Stimulated activated CD4-positive, alpha-beta T cell treated with anti-CD3 and anti-CD28 coated beads, Interleukin-12 subunit alpha, Interleukin-12 subunit beta, amount 100 ng/mL, for 48 hours (primary cell): ENCODE results near the gene CRYBB2.
"Not testable (repeated sequence)": the region's sequence is repeated elsewhere in the genome, so short reads cannot be mapped to it uniquely, and the experiment has no call there.

Source experiments
- DNase-seq, 3 donors: peaks; one replicate each; pipeline ENCODE4 v3.0.0-alpha.2; 2020; ENCODE audit warnings: low read depth in 2 of 3, low spot score in 1 of 3

CRYBB2 gene

GRCh38 chr22:25219211-25219689 lies at the start of gene CRYBB2:
CRYBB2 (plus strand) TSS chr22:25219639; CDS start chr22:25221430, 1,791 bp downstream.
- DNase-seq = no peak

- no peak for DNase-seq
Measured at GRCh38 chr22:25170426-25170980, 48.9 kb upstream of the CRYBB2 start.

- peak in 2 of 3 donors; percentile 12 to 25 for DNase-seq
Measured at GRCh38 chr22:25172153-25172552, 47.3 kb upstream of the CRYBB2 start.

DNA sequence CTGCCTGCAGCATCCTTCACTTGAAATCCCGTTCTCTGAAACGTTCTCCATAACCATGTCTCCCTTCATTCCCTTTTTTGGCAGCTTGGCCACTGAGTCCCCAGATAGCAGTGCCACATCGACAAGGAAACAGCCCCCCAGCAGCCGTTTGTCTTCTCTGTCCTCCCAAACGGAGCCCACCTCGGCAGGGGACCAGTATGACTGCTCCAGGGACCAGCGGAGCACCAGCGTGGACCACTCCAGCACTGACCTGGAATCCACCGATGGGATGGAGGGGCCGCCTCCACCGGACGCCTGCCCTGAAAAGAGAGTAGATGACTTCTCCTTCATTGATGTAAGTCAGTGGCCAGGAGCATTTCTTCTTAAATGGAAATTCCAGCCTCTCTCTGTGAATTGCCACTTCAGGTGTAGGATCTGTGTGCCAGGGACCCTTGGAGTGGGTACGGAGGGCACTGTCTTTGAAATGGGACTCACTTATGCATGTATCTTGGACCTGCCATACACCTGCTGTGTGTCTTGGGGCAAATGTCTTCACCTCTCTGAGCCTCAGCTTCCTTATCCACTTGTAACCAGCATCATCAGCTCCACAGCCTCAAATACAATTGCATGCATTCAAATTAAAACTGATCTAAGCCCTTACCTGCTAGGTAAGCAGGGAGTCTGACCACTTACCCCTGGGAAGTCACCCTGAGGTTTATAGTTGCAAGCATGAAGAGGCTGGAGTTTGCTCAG lies 45.1 kb upstream of the CRYBB2 start:
- DNase-seq = no peak

DNA sequence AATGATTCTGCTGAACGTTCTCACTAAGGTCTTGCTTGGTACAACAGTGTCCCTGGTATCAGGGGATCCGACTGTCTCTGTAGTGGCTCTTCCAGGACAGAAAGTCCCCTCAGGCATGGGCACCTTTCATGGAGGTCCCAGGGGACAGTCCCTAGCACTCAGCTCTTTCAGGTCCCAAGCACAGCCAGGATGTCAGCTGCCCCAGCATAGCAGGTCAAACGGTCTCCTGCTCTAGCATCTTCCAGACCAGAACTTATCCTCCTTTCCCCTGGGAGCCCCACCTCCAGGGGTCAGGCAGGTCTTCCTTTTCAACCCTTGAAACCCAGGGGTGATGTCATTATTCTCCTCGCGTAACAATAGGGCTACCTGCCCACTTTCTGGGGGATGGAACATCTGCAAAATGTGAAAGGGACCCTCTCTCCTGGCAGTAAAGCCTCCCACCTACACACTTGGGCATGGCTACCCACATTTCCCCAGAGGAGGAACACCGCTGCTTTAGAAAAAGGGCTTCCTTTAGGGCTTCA lies 44.5 kb upstream of the CRYBB2 start:
- DNase-seq = no peak

GRCh38 chr22:25176175-25176574 lies 43.3 kb upstream of the CRYBB2 start:
- no peak for DNase-seq

DNA sequence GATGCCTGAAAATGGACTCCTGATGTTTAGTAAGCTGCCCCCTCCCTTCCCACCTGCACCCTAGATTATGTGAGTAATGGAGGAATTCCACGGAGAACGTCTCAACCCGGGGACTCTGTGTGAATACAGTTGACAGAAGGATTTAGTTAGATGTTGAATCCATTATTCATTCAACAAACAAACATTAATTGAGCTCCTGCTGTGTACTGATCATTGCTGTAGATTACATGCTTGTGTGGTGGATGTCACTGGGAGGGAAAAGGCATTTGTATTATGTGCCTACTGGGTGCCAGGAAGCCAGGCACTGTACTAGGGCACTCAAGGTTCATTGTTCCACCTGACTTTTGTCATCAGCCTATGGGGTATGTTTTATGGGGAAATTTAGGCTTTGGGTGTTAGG lies 42.6 kb upstream of the CRYBB2 start:
- DNase-seq = no peak

DNA sequence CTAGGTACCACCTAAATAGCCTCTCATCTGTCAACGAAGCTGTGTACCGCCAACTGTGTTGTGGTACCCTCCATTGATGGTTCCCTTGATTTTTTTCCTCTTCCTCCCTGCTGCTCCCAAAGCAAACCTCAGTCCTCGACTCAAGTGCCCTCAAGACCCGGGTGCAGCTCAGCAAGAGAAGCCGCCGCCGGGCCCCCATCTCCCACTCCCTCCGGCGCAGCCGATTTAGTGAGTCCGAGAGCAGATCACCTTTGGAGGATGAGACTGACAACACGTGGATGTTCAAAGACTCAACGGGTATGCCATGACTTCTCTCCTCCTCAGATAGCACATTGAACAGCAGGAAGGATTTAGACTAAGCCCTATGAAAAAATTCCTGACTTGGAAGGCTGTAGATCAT lies 42.2 kb upstream of the CRYBB2 start:
- DNase-seq = no peak

DNA sequence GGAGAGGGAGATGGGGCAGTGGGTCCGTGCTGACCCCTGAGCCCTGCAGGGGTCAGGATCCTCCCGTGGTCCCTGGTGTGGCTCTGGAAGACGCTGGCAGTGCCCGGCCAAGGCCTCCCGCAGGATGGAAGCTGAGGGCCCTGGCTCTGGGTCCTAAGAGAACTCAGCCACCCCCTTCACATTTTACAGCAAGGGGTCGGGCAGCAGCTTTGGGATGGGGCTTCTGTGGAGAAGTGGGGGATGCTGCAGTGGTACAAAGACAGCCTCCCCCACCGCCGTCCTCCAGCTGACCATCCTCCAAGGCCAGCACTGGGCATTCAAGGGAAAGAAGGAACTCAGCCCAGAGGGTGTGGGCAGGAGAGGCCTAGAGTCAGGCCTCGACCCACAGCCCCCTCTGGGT lies 41.5 kb upstream of the CRYBB2 start:
- no peak for DNase-seq

DNA sequence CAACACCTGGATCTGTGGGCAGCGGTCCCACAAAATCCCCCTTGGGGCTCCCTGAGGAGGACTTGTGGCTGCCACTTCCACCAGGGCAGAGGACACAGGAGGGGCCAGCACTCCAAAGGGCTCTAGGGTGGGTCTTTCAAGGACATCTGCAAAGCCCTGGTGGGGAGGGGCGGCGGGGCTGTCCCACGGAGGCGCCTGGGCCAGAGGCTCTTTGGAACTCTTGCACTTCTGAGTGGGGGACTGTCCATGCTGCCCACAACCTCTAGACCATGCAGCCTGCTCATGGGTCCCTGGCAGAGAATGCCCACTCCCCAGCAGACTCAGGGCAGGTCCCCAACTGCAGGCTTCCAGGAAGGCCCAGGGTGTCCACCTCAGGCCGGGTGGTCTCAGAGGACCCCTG lies 41.1 kb upstream of the CRYBB2 start:
- DNase-seq = not testable (repeated sequence)

DNA sequence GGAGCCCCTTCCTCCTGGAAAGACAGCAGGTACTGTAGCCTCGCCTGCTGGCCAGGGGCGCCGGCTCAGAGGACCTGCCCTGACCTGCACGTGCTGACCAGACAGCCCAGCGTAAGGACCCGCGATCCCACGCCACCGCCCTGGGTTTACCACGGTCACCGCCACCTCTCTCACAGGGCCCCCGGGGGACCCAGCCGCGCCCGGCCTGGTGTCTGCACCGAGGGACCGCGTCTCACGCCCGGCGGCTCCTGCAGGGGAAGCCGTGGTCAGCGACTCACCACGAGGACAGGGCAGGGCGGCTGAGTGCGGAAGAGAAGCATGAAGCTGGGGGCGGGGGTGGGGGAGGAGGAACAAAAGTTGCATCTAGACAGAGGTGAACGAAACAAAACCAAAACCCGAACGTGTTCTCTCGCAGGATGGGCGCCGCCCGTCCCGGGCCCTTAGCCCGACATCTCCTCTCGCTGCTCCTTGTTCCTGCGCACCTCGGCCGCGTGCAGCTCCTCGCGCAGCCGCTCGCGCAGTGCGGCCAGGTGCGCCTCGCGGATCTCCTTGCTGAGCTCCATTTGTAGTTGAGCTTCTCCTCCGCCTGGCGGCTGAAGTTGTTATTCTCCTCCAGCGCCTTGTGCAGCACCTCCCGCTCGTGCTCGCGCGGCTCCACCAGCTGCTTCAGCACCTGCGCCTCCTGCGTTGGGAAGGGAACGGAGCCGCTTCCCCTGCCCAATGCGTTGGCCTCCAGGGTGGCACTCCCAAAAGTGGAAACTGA lies 40.4 kb upstream of the CRYBB2 start:
- DNase-seq = not testable (repeated sequence)

GRCh38 chr22:25182131-25183110 lies 37.0 kb upstream of the CRYBB2 start:
- no peak for DNase-seq

- no peak for DNase-seq
Measured at GRCh38 chr22:25183949-25184619, 35.4 kb upstream of the CRYBB2 start.

- DNase-seq = no peak
Measured at GRCh38 chr22:25186140-25186539, 33.3 kb upstream of the CRYBB2 start.

DNA sequence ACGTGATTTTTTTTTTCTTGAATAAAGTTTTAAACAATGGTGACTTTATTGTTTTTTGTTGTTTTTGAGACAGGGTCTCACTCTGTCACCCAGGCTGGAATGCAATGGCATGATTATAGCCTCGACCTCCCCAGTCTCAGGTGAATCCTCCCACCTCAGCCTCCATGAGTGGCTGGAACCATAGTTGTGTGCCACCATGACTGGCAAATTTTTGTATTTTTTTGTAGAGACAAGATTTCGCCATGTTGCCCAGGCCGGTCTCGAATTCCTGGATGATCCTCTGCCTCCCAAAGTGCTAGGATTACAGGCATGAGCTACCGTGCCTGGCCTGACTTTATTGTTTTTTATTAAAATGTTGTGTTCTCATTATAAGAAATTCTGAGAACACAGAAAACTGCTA lies 32.0 kb upstream of the CRYBB2 start:
- no peak for DNase-seq

- no peak for DNase-seq
Measured at GRCh38 chr22:25192406-25192805, 27.0 kb upstream of the CRYBB2 start.

GRCh38 chr22:25193130-25193529 lies 26.3 kb upstream of the CRYBB2 start:
- no peak for DNase-seq

- DNase-seq = no peak
Measured at GRCh38 chr22:25193548-25193947, 25.9 kb upstream of the CRYBB2 start.

DNA sequence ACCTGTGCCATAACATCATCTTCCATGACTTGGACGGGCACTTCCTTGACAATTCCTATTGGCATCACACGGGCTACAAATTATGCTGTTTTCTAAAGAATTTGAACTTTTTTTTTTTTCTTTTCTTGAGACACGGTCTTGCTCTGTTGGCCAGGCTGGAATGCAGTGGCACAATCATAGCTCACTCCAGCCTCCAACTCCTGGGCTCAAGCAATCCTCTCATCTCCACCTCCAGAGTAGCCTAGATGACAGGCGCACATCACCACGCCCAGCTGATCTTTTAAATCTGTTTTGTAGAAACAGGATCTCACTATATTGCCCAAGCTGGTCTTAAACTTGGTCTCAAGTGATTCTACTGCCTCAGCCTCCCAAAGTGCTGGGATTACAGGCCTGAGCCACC lies 23.1 kb upstream of the CRYBB2 start:
- no peak for DNase-seq

DNA sequence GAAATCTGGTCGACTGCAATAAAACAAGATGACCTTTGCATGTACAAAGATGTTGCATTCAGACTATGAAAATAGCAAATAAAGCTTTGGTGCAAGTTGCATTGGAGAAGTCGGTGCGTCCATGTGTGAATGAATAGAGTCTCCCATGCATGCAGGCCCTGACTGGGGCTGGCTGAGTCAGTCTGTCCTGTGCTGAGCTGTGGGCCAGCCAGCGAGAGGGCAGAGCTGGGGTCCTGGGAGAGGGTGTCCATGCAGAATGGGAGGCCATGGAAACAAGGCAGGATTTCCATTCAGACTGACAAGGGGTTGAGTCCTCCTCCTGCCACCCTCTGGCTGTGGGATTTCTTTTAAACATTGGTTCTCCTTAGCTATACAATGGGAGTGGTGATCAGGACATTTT lies 22.1 kb upstream of the CRYBB2 start:
- no peak for DNase-seq
